Activated CD4-positive, alpha-beta memory T cell treated with anti-CD3 and anti-CD28 coated beads, Interleukin-2, amount 10 ng/mL, durations not matched to agents 7 days and 5 days (primary cell): ENCODE data around the gene UNC45B. TPM values are rescaled to one million over a fixed set of nuclear protein-coding genes. Genes with fewer than 3 reads are reported as not detected.
"Not testable (repeated sequence)": the region's sequence is repeated elsewhere in the genome, so short reads cannot be mapped to it uniquely, and the experiment has no call there.

Experiments
- CTCF ChIA-PET: fragments of 350-600 bp; sonication (Branson Sonifier 250); formaldehyde crosslinking; loops from one replicate; lab custom pipeline; 2021; ENCODE audit warnings: antibody characterized with exemption, inconsistent platforms; lab: Charles Lee
- POLR2A ChIA-PET: fragments of 350-600 bp; sonication (Branson Sonifier 250); formaldehyde crosslinking; loops from one replicate; lab custom pipeline; 2021; ENCODE audit warnings: antibody characterized with exemption; lab: Charles Lee
- DNase-seq: peaks from one replicate; pipeline ENCODE4 v3.0.0-alpha.2; 2020
- H3K27ac Mint-ChIP-seq: one replicate; pipeline ENCODE4 v1.8.0; 2021; ENCODE audit warnings: mild to moderate bottlenecking, mixed read lengths
- H3K27me3 Mint-ChIP-seq: one replicate; pipeline ENCODE4 v1.8.0; 2021; ENCODE audit warnings: mixed read lengths
- H3K36me3 Mint-ChIP-seq: one replicate; pipeline ENCODE4 v1.8.0; 2021; ENCODE audit warnings: low read depth, mixed read lengths
- H3K4me1 Mint-ChIP-seq: one replicate; pipeline ENCODE4 v1.8.0; 2021; ENCODE audit warnings: mixed read lengths
- H3K4me3 Mint-ChIP-seq: one replicate; pipeline ENCODE4 v1.8.0; 2021; ENCODE audit warnings: mild to moderate bottlenecking, mixed read lengths
- H3K9me3 Mint-ChIP-seq: one replicate; pipeline ENCODE4 v1.8.0; 2021; ENCODE audit warnings: mixed read lengths
- total RNA-seq, 2 experiments: library from RNA; stranded (reverse); gene quantifications; one replicate each; pipeline ENCODE4 v1.2.3, GENCODE V29; 2021

The UNC45B gene
- total RNA-seq, 2 experiments from 2014 or later, result 0.18 to 0.25 TPM

DNA sequence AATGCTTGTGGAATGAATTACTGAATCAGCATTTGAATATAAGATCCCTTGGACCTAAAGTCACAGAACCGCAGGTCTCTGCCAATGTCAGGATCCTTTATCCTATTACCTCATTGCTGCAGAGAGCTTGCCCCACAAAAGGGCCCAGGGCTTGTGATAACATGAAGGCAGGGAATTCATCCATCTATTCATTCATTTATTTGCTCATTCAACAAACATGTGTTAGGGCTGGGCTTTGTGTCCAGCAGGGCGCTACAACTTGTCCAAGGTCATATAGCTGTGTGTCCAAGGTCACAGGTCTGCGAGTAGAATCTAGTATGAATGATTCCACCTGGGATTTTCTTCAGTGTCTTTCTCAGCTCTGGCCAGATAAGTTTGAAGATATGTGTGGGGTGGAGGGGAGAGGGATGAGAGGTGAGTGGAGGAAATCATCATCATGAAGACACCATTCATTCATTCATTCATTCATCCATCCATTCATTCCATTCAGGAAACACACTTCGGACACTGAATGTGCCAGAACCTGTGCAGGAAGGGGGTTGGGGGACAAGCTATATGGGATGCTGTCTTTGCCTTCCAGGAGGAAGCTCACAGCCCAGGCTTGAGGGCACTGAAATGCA is 1.3 kb upstream of the UNC45B start:
- H3K4me3 Mint-ChIP-seq, result no peak overlapping the region
- H3K27me3 Mint-ChIP-seq, result no peaks in the 10 kb centered on the region
- H3K27ac Mint-ChIP-seq, result no peak overlapping the region
- no peak for DNase-seq
- peaks cover 12% of the 10 kb centered on the region for H3K4me1 Mint-ChIP-seq
- CTCF ChIA-PET, result no interaction called here
- POLR2A ChIA-PET, result interaction anchor here (1.3 kb wide), 1 partner anchor 68 kb away, joined by 4 read pairs; no protein-coding TSS in a partner anchor
- H3K9me3 Mint-ChIP-seq, result no peaks in the 10 kb centered on the region
- H3K36me3 Mint-ChIP-seq, result no peaks in the 10 kb centered on the region

DNA sequence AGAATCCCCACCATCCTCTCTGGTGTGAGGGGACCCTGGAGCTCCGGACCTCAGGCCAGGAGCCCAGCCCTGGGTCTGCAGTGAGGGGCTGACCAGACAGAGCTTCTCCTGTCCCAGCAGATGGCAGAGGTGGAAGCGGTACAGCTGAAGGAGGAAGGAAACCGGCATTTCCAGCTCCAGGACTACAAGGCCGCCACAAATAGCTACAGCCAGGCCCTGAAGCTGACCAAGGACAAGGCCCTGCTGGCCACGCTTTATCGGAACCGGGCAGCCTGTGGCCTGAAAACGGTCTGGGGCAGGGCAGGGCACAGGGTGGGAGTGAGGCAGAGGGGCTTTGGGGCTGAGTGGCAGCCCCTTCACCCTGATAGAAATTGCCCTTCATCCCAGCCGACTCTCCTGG is 527 bp downstream of the UNC45B start:
- Mint-ChIP-seq H3K9me3 (no peaks in the 10 kb centered on the region), H3K36me3 (no peaks in the 10 kb centered on the region), H3K4me1 (peaks cover 6% of the 10 kb centered on the region), H3K27ac (no peak overlapping the region), H3K4me3 (no peak overlapping the region), H3K27me3 (peaks cover 10% of the 10 kb centered on the region)
- no peak for DNase-seq
- ChIA-PET POLR2A (interaction anchor here (0.6 to 2.3 kb wide), 3 partner anchors 10 to 227 kb away, joined by 3 to 6 read pairs (median 6); no protein-coding TSS in a partner anchor), CTCF (interaction anchor here (0.6 kb wide), 1 partner anchor 615 kb away, joined by 3 read pairs; no protein-coding TSS in a partner anchor)

GRCh38 chr17:35149941-35150340 is 2.3 kb downstream of the UNC45B start:
- Mint-ChIP-seq H3K36me3 (no peaks in the 10 kb centered on the region), H3K9me3 (no peaks in the 10 kb centered on the region), H3K4me1 (no peaks in the 10 kb centered on the region), H3K27me3 (peaks cover 11% of the 10 kb centered on the region), H3K4me3 (no peak overlapping the region), H3K27ac (no peak overlapping the region)
- DNase-seq, result no peak
- ChIA-PET CTCF (interaction anchor here (1.2 kb wide), 1 partner anchor 78 kb away, joined by 3 read pairs; no protein-coding TSS in a partner anchor), POLR2A (interaction anchor here (1.6 to 2.3 kb wide), 2 partner anchors 9 to 23 kb away, joined by 3 to 6 read pairs; no protein-coding TSS in a partner anchor)

- H3K4me1 Mint-ChIP-seq, DNase-seq, H3K4me3 Mint-ChIP-seq, POLR2A ChIA-PET, H3K27ac Mint-ChIP-seq, H3K9me3 Mint-ChIP-seq, H3K36me3 Mint-ChIP-seq, CTCF ChIA-PET: not testable (repeated sequence)
- H3K27me3 Mint-ChIP-seq, result peaks cover 11% of the 10 kb centered on the region
Observed at GRCh38 chr17:35151080-35151479, 3.5 kb downstream of the UNC45B start.

- POLR2A ChIA-PET, result no interaction called here
- peaks cover 11% of the 10 kb centered on the region for H3K27me3 Mint-ChIP-seq
- H3K4me3 Mint-ChIP-seq, result no peak overlapping the region
- no peaks in the 10 kb centered on the region for H3K9me3 Mint-ChIP-seq
- H3K4me1 Mint-ChIP-seq, result no peaks in the 10 kb centered on the region
- H3K27ac Mint-ChIP-seq, result no peak overlapping the region
- DNase-seq, result no peak
- CTCF ChIA-PET, result no interaction called here
- H3K36me3 Mint-ChIP-seq, result no peaks in the 10 kb centered on the region
Observed at GRCh38 chr17:35152421-35153140, 5.0 kb downstream of the UNC45B start.

DNA sequence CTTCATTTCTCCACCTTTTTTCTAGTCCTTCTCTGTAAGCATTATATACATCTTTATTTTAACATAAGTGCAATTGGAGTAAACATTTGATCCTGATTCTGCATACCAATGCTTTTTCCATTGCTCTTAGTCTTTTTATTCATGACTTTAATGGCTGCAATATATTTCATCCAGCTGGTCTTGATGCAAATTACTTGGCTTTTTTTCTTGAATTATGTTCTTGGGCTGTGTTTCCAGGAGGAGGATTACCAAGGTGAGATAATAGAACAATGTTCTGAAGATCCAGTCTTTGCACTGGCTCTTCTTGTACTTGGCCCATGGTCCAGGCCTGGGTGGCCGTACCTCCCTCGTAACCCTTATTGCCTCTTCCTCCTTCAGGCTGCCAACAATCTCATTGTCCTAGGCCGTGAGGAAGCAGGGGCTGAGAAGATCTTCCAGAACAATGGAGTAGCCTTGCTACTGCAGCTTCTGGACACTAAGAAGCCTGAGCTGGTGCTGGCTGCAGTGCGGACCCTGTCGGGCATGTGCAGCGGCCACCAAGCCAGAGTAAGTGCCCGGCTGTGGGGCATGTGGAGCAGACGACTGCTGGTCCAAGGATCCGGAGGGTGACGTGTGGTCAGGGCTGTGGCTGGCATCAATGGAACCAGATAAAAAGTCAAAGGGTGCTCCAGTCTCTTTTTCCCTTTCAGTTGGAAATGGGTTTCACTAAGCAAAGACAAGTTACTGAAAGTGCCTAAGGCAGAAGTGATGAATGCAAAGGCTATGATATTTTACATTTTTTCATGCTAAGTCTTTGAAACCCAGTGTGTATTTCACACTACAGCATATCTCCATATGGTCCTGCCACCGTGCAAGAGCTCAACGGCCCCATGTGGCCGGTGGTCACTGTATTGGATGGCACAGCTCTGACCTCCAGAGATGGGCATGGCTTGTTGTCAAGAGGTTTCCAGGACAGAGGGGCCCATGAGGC is 6.9 kb downstream of the UNC45B start:
- Mint-ChIP-seq H3K9me3 (no peaks in the 10 kb centered on the region), H3K27me3 (peaks cover 13% of the 10 kb centered on the region)

GRCh38 chr17:35155246-35155645 is 7.6 kb downstream of the UNC45B start:
- Mint-ChIP-seq H3K9me3 (no peaks in the 10 kb centered on the region), H3K27ac (no peak overlapping the region), H3K4me3 (no peak overlapping the region), H3K4me1 (peaks cover 9% of the 10 kb centered on the region), H3K27me3 (peaks cover 13% of the 10 kb centered on the region), H3K36me3 (no peaks in the 10 kb centered on the region)
- POLR2A ChIA-PET, result no interaction called here
- CTCF ChIA-PET, result no interaction called here
- DNase-seq, result no peak

More for the DNA sequence above, 6.9 kb downstream of the UNC45B start:
- DNase-seq, result no peak
- no peak overlapping the region for H3K4me3 Mint-ChIP-seq
- peaks cover 2% of the 10 kb centered on the region for H3K4me1 Mint-ChIP-seq
- H3K27ac Mint-ChIP-seq, result no peak overlapping the region
- POLR2A ChIA-PET, result no interaction called here
- no peaks in the 10 kb centered on the region for H3K36me3 Mint-ChIP-seq
- CTCF ChIA-PET, result no interaction called here

GRCh38 chr17:35159940-35160339 is 12.3 kb downstream of the UNC45B start:
- H3K27me3 Mint-ChIP-seq, result peaks cover 2% of the 10 kb centered on the region
- ChIA-PET CTCF (interaction anchor here (1.6 kb wide), 1 partner anchor 18 kb away, joined by 5 read pairs; the partner anchor contains the start of gene NLE1), POLR2A (interaction anchor here (0.8 to 2.3 kb wide), 5 partner anchors 54 to 419 kb away, joined by 3 to 19 read pairs (median 7); partner anchors contain the start of genes PEX12, SLFN11, SLFN12L and SLFN5)
- DNase-seq, result no peak
- H3K9me3 Mint-ChIP-seq, result peaks cover 7% of the 10 kb centered on the region
- no peak overlapping the region for H3K27ac Mint-ChIP-seq
- H3K4me3 Mint-ChIP-seq, result no peak overlapping the region
- peaks cover 7% of the 10 kb centered on the region for H3K36me3 Mint-ChIP-seq
- peaks cover 40% of the 10 kb centered on the region for H3K4me1 Mint-ChIP-seq

DNA sequence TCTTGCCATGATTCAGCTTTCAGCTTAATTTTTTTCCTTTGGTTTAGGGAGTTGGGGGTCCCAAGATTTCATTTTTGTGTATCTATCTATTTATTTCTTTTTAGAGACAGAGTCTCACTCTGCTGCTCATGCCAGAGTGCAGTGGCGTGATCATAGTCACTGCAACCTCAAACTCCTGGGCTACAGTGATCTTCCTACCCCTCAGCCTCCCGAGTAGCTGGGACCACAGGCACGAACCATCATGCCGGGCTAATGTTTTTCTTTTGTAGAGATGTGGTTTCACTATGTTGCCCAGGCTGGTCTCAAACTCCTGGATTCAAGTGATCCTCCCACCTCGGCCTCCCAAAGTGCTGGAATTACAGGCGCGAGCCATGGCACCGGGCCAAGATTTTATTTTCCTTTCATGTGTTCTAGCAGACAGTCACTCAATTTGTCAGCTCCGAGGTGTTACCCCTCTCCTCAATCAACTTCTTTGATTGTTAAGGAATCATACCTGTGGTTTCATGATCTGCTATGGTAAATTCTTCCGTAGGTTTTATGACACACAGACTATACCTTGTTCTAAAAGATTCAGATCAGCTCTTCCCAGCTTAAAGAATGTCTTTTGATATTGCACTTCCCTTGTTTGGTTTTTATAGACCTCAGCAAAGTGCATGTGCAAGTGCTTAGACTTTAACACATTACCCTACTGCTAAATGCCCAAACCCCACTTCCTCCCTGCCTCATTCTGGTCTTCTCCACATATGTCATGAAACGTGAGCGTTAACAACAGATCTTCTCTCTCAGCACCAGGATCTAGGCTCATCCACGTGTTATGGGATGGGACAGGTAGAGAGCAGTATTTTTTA is 13.0 kb downstream of the UNC45B start:
- H3K4me1 Mint-ChIP-seq, result peaks cover 43% of the 10 kb centered on the region
- peaks cover 7% of the 10 kb centered on the region for H3K36me3 Mint-ChIP-seq
- peak overlapping the region; percentile 22 for H3K4me3 Mint-ChIP-seq
- POLR2A ChIA-PET, result interaction anchor here (0.8 to 2.3 kb wide), 13 partner anchors 10 to 418 kb away, joined by 3 to 19 read pairs (median 4); partner anchors contain the start of genes NLE1, PEX12, SLFN11 and SLFN12L
- peak overlapping the region; percentile 77 for H3K27ac Mint-ChIP-seq
- DNase-seq, result no peak
- peaks cover 2% of the 10 kb centered on the region for H3K27me3 Mint-ChIP-seq
- CTCF ChIA-PET, result interaction anchor here (1.6 kb wide), 1 partner anchor 19 kb away, joined by 5 read pairs; the partner anchor contains the start of gene NLE1
- H3K9me3 Mint-ChIP-seq, result peaks cover 7% of the 10 kb centered on the region

- ChIA-PET POLR2A (interaction anchor here (1.0 to 2.3 kb wide), 12 partner anchors 9 to 378 kb away, joined by 3 to 19 read pairs (median 4); partner anchors contain the start of genes NLE1, SLFN12L and SLFN5), CTCF (interaction anchor here (0.5 to 1.6 kb wide), 2 partner anchors 19 to 453 kb away, joined by 4 to 5 read pairs; partner anchors contain the start of gene NLE1)
- peaks cover 2% of the 10 kb centered on the region for H3K27me3 Mint-ChIP-seq
- H3K4me3 Mint-ChIP-seq, result peak overlapping the region; percentile 22
- peak; percentile 32 for DNase-seq
- H3K9me3 Mint-ChIP-seq, result peaks cover 7% of the 10 kb centered on the region
- H3K4me1 Mint-ChIP-seq, result peaks cover 43% of the 10 kb centered on the region
- peaks cover 7% of the 10 kb centered on the region for H3K36me3 Mint-ChIP-seq
- H3K27ac Mint-ChIP-seq, result peak overlapping the region; percentile 77
Observed at GRCh38 chr17:35161281-35161761, 13.7 kb downstream of the UNC45B start.

DNA sequence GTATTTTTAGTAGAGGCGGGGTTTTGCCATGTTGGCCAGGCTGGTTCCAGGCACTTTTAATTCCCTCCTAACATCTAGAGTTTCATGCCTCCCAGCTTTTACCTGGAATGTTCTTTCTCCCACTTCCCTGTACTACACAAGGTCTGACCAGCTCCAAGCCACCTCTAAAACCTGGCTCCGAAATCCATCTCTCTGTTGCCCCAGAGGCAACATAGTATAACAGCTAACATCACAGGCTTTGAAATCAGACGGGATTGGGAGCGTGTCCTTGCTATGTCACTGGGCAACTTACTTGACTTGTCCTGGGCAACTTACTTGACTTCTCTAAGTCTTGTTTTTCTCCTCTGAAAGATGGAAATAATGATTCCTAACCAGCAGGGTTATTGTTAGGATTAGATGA is 15.1 kb downstream of the UNC45B start:
- Mint-ChIP-seq H3K4me1 (peaks cover 43% of the 10 kb centered on the region), H3K4me3 (no peak overlapping the region), H3K9me3 (peaks cover 7% of the 10 kb centered on the region), H3K36me3 (peaks cover 7% of the 10 kb centered on the region), H3K27me3 (peaks cover 2% of the 10 kb centered on the region), H3K27ac (no peak overlapping the region)
- ChIA-PET CTCF (no interaction called here), POLR2A (interaction anchor here (0.7 to 1.7 kb wide), 3 partner anchors 51 to 374 kb away, joined by 3 to 6 read pairs (median 3); partner anchors contain the start of genes SLFN12L and SLFN5)
- no peak for DNase-seq
